Fibroblast of the conjunctiva (primary cell): ENCODE data around the gene B4GALT3.
"Not testable (repeated sequence)": the region's sequence is repeated elsewhere in the genome, so short reads cannot be mapped to it uniquely, and the experiment has no call there.

Experiments used
- DNase-seq: peaks from one replicate; pipeline ENCODE4 v3.0.0-alpha.2; 2010; ENCODE audit warnings: low read depth

The B4GALT3 gene

GRCh38 chr1:161177112-161177935 is at the start of gene B4GALT3:
Gene B4GALT3 (minus strand): TSS chr1:161177507. CDS start chr1:161176060, 1,447 bp downstream.
- no peak for DNase-seq

- DNase-seq, result no peak
These were observed 49.5 kb upstream of the B4GALT3 start for GRCh38 chr1:161226759-161227158.

GRCh38 chr1:161226320-161226711 is 49.0 kb upstream of the B4GALT3 start:
- no peak for DNase-seq

GRCh38 chr1:161225534-161226319 is 48.4 kb upstream of the B4GALT3 start, which contains the start of gene TOMM40L:
Gene TOMM40L (plus strand): TSS chr1:161226060. CDS start chr1:161226490, 430 bp downstream.
- peak; percentile 100 for DNase-seq

- no peak for DNase-seq
These were observed 47.8 kb upstream of the B4GALT3 start for GRCh38 chr1:161225178-161225533.

- DNase-seq, result not testable (repeated sequence)
These were observed 47.4 kb upstream of the B4GALT3 start for GRCh38 chr1:161224695-161225087.

- no peak for DNase-seq
These were observed 46.7 kb upstream of the B4GALT3 start for GRCh38 chr1:161223805-161224694.

GRCh38 chr1:161222175-161223019 is 45.1 kb upstream of the B4GALT3 start:
- no peak for DNase-seq

- no peak for DNase-seq
These were observed 42.7 kb upstream of the B4GALT3 start for GRCh38 chr1:161220002-161220401.

- no peak for DNase-seq
These were observed 42.0 kb upstream of the B4GALT3 start for GRCh38 chr1:161219078-161219892.

GRCh38 chr1:161218301-161219077 is 41.2 kb upstream of the B4GALT3 start:
- no peak for DNase-seq

GRCh38 chr1:161217831-161218230 is 40.5 kb upstream of the B4GALT3 start:
- DNase-seq, result no peak

GRCh38 chr1:161216945-161217712 is 39.8 kb upstream of the B4GALT3 start:
- no peak for DNase-seq

GRCh38 chr1:161215076-161215475 is 37.8 kb upstream of the B4GALT3 start, which contains the start of gene FCER1G:
Gene FCER1G (plus strand): TSS chr1:161215295. CDS start chr1:161215322, 27 bp downstream.
- no peak for DNase-seq

- DNase-seq, result no peak
These were observed 37.1 kb upstream of the B4GALT3 start for GRCh38 chr1:161214369-161214768.

GRCh38 chr1:161209790-161210409 is 32.6 kb upstream of the B4GALT3 start:
- peak; percentile 34 for DNase-seq

GRCh38 chr1:161207173-161207572 is 29.9 kb upstream of the B4GALT3 start:
- no peak for DNase-seq
